Neuron (in vitro differentiated cells): ENCODE data around the gene SRRM2.

Experiments
- H2AFZ ChIP-seq: one replicate; pipeline ENCODE4 v1.6.1; 2013; ENCODE audit warnings: low read depth, mild to moderate bottlenecking, inconsistent platforms, low read length, moderate library complexity
- H3K27me3 ChIP-seq: one replicate; pipeline ENCODE4 v1.6.1; 2013; ENCODE audit warnings: low read length; ENCODE audit not compliant: insufficient read depth
- H3K36me3 ChIP-seq: one replicate; pipeline ENCODE4 v1.6.1; 2013; ENCODE audit warnings: low read length; ENCODE audit not compliant: insufficient read depth
- H3K4me1 ChIP-seq: one replicate; pipeline ENCODE4 v1.6.1; 2013; ENCODE audit warnings: low read length; ENCODE audit not compliant: insufficient read depth
- H3K4me3 ChIP-seq: 2 replicates; pipeline ENCODE4 v1.5.1; 2013; ENCODE audit warnings: mild to moderate bottlenecking, low read length, moderate library complexity
- H3K9me3 ChIP-seq: one replicate; pipeline ENCODE4 v1.6.1; 2013; ENCODE audit warnings: low read length

The SRRM2 gene

GRCh38 chr16:2766430-2767139 lies 14.1 kb downstream of the SRRM2 start:
- Histone ChIP-seq H3K9me3 (peaks cover 36% of the 10 kb centered on the region), H3K27me3 (no peaks in the 10 kb centered on the region), H2AFZ (no peak overlapping the region), H3K36me3 (peaks cover 99% of the 10 kb centered on the region), H3K4me3 (no peak overlapping the region), H3K4me1 (no peaks in the 10 kb centered on the region)

DNA sequence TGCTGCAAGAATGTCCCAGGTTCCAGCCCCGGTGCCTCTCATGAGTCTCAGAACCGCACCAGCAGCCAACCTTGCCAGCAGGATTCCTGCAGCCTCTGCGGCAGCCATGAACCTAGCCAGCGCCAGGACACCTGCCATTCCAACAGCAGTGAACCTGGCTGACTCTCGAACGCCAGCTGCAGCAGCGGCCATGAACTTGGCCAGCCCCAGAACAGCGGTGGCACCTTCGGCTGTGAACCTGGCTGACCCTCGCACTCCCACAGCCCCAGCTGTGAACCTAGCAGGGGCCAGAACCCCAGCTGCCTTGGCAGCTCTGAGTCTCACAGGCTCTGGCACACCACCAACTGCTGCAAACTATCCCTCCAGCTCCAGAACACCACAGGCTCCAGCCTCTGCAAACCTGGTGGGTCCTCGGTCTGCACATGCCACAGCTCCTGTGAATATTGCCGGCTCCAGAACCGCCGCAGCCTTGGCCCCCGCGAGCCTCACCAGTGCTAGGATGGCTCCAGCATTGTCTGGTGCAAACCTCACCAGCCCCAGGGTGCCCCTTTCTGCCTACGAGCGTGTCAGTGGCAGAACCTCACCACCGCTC lies 14.8 kb downstream of the SRRM2 start:
- Histone ChIP-seq H3K27me3 (no peaks in the 10 kb centered on the region), H3K4me1 (no peaks in the 10 kb centered on the region), H3K36me3 (peaks cover 99% of the 10 kb centered on the region), H3K9me3 (peaks cover 30% of the 10 kb centered on the region), H2AFZ (no peak overlapping the region), H3K4me3 (no peak overlapping the region)

- no peaks in the 10 kb centered on the region for H3K27me3 ChIP-seq
- peaks cover 98% of the 10 kb centered on the region for H3K36me3 ChIP-seq
- no peak overlapping the region for H3K4me3 ChIP-seq
- no peak overlapping the region for H2AFZ ChIP-seq
- H3K9me3 ChIP-seq, result peaks cover 24% of the 10 kb centered on the region
- H3K4me1 ChIP-seq, result no peaks in the 10 kb centered on the region
Observed at GRCh38 chr16:2767891-2768290, 15.5 kb downstream of the SRRM2 start.

DNA sequence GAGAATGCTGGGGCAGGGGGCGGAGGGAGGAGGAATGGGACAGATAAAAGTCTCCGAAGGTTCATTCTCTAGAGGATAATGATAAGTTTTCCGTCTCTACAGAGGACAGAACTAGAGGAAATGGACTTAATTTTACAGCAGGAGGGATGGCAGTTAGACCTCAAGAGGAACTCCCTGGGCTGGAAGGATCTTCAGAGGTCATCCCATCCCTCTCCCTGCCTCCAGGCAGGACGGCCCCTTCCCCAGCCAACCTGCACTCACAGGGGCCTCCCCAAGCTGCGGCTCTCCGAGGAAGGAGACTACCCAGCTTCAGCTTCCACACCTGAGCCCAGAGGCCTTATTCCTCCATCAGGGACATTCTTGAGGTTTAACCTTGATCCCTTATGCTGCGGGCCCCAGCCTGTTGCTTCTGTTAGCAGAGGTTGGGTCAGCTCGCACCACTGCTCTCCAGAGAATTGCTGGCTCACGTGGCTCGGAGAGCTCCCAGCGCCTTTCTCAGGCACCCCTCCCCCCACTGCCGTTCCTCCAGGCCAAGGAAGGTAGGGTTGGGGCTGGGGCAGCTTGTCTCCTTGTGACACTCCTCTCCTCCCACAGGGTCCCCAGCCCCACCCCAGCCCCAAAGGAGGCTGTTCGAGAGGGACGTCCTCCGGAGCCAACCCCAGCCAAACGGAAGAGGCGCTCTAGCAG lies 16.1 kb downstream of the SRRM2 start:
- peaks cover 98% of the 10 kb centered on the region for H3K36me3 ChIP-seq
- H3K4me1 ChIP-seq, result no peaks in the 10 kb centered on the region
- H2AFZ ChIP-seq, result no peak overlapping the region
- peaks cover 18% of the 10 kb centered on the region for H3K9me3 ChIP-seq
- H3K27me3 ChIP-seq, result no peaks in the 10 kb centered on the region
- no peak overlapping the region for H3K4me3 ChIP-seq

DNA sequence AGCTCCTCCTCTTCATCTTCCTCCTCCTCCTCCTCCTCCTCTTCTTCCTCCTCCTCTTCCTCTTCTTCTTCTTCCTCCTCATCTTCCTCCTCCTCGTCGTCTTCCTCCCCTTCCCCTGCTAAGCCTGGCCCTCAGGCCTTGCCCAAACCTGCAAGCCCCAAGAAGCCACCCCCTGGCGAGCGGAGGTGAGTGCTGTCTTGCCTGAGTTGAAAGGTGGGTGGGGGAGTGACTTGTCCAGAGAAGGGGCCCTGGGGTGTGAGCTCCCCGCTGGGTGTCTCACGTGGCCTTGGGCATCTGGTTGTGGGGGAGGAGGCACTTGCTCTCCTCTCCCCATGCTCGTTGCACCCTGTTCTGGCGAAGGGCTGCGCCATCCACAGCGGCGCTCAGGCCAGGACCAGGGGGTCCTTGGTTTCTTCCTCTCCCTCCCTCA lies 16.7 kb downstream of the SRRM2 start:
- H3K4me3 ChIP-seq, result no peak overlapping the region
- H2AFZ ChIP-seq, result no peak overlapping the region
- peaks cover 97% of the 10 kb centered on the region for H3K36me3 ChIP-seq
- H3K9me3 ChIP-seq, result peaks cover 12% of the 10 kb centered on the region
- H3K27me3 ChIP-seq, result no peaks in the 10 kb centered on the region
- H3K4me1 ChIP-seq, result no peaks in the 10 kb centered on the region

DNA sequence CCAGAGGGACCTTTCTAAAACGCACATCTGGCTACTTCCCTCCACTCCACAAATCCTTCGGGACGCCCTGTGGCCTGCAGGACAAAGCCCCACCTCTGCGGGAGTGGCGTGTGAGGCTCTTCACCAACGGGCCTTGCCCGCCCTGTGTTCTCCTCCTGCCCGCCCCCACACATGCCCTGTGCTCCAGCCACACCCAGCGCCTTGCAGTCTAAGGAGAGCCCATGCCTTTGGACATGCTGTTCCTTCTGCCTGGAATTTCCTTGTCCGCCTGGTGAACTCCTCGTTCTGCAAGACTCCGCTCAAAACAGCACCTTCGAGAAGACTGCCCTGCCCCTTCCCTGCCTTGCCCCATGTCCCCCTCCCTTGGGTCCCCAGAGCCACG lies 17.2 kb downstream of the SRRM2 start:
- Histone ChIP-seq H3K4me1 (no peaks in the 10 kb centered on the region), H3K36me3 (peaks cover 96% of the 10 kb centered on the region), H3K4me3 (no peak overlapping the region), H2AFZ (no peak overlapping the region), H3K27me3 (no peaks in the 10 kb centered on the region), H3K9me3 (peaks cover 10% of the 10 kb centered on the region)

GRCh38 chr16:2770057-2770951 lies 17.9 kb downstream of the SRRM2 start:
- Histone ChIP-seq H3K4me3 (no peak overlapping the region), H3K9me3 (peaks cover 6% of the 10 kb centered on the region), H3K36me3 (peaks cover 96% of the 10 kb centered on the region), H2AFZ (no peak overlapping the region), H3K27me3 (no peaks in the 10 kb centered on the region), H3K4me1 (peaks cover 2% of the 10 kb centered on the region)

GRCh38 chr16:2771496-2772402 lies 19.3 kb downstream of the SRRM2 start:
- no peaks in the 10 kb centered on the region for H3K27me3 ChIP-seq
- peaks cover 83% of the 10 kb centered on the region for H3K36me3 ChIP-seq
- peaks cover 11% of the 10 kb centered on the region for H3K4me1 ChIP-seq
- no peak overlapping the region for H2AFZ ChIP-seq
- no peaks in the 10 kb centered on the region for H3K9me3 ChIP-seq
- no peak overlapping the region for H3K4me3 ChIP-seq

GRCh38 chr16:2773188-2773968 lies 20.9 kb downstream of the SRRM2 start:
- Histone ChIP-seq H3K4me1 (peaks cover 16% of the 10 kb centered on the region), H3K36me3 (peaks cover 67% of the 10 kb centered on the region), H3K4me3 (no peak overlapping the region), H2AFZ (no peak overlapping the region), H3K9me3 (no peaks in the 10 kb centered on the region), H3K27me3 (no peaks in the 10 kb centered on the region)

GRCh38 chr16:2774161-2774891 lies 21.9 kb downstream of the SRRM2 start:
- Histone ChIP-seq H2AFZ (no peak overlapping the region), H3K36me3 (peaks cover 58% of the 10 kb centered on the region), H3K27me3 (no peaks in the 10 kb centered on the region), H3K9me3 (no peaks in the 10 kb centered on the region), H3K4me1 (peaks cover 18% of the 10 kb centered on the region), H3K4me3 (no peak overlapping the region)

- H3K9me3 ChIP-seq, result no peaks in the 10 kb centered on the region
- peaks cover 18% of the 10 kb centered on the region for H3K4me1 ChIP-seq
- H2AFZ ChIP-seq, result no peak overlapping the region
- no peaks in the 10 kb centered on the region for H3K27me3 ChIP-seq
- H3K4me3 ChIP-seq, result peak overlapping the region; percentile 11
- peaks cover 49% of the 10 kb centered on the region for H3K36me3 ChIP-seq
Observed at GRCh38 chr16:2775131-2775716, 22.8 kb downstream of the SRRM2 start.
